ENCODE measurements around the gene SYNPO2L. TPM values are rescaled to one million over a fixed set of nuclear protein-coding genes. Genes with fewer than 3 reads are reported as not detected.
"Not testable (repeated sequence)": the region's sequence is repeated elsewhere in the genome, so short reads cannot be mapped to it uniquely, and the experiment has no call there.

The SYNPO2L gene
- total RNA-seq, 1 donor from 2014 or later = 0.05 TPM

DNA sequence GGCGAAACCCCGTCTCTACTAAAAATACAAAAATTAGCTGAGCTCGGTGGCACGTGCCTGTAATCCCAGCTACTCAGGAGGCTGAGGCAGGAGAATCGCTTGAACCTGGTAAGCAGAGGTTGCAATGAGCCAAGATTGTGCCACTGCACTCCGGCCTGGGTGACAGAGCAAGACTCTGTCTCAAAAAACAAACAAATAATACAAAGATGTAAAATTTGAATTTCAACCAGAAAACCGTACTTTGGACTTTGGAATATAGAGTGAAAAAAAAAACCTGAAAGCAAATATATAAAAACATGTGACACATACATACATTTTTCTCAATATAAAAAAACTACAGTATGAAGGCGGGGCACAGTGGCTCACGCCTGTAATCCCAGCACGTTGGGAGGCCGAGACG, 34.9 kb downstream of the SYNPO2L start:
- H3K9me3 Mint-ChIP-seq; H3K27me3 Mint-ChIP-seq; H3K27ac Mint-ChIP-seq; H3K36me3 Mint-ChIP-seq (ENCODE audit: low read depth); DNase-seq; intact Hi-C loops (cut with micrococcal nuclease); H3K4me1 Mint-ChIP-seq; H3K4me3 Mint-ChIP-seq: not testable (repeated sequence)

DNA sequence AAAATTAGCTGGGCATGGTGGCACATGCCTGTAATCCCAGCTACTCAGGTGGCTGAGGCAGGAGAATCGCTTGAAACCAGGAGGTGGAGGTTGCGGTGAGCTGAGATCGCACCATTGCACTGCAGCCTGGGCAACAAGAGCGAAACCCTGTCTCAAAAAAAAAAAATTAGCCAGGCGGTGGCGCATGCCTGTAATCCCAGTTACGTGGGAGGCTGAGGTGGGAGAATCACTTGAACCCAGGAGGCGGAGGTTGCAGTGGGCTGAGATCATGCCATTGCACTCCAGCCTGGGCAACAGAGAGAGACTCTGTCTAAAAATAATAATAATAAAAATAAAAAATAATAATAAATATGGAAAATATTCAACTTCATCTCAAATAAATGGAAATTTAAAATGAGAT, 38.7 kb downstream of the SYNPO2L start:
- H3K27ac Mint-ChIP-seq; intact Hi-C loops (cut with micrococcal nuclease): not testable (repeated sequence)

GRCh38 chr10:73614720-73615119, 41.1 kb downstream of the SYNPO2L start:
- H3K27ac Mint-ChIP-seq = no peak overlapping the region
- H3K4me3 Mint-ChIP-seq = no peak overlapping the region
- no peaks in the 10 kb centered on the region for H3K9me3 Mint-ChIP-seq
- DNase-seq = no peak
- no peaks in the 10 kb centered on the region for H3K36me3 Mint-ChIP-seq (ENCODE audit: low read depth)
- H3K4me1 Mint-ChIP-seq = no peaks in the 10 kb centered on the region
- H3K27me3 Mint-ChIP-seq = no peaks in the 10 kb centered on the region
- intact Hi-C loops (cut with micrococcal nuclease) = no loop called here

More for the DNA sequence above, 38.7 kb downstream of the SYNPO2L start:
- DNase-seq; H3K9me3 Mint-ChIP-seq; H3K27me3 Mint-ChIP-seq; H3K4me1 Mint-ChIP-seq; H3K4me3 Mint-ChIP-seq; H3K36me3 Mint-ChIP-seq (ENCODE audit: low read depth): not testable (repeated sequence)

- Mint-ChIP-seq H3K27me3 (no peaks in the 10 kb centered on the region), H3K4me1 (no peaks in the 10 kb centered on the region), H3K9me3 (no peaks in the 10 kb centered on the region), H3K4me3 (no peak overlapping the region), H3K36me3 (ENCODE audit: low read depth) (no peaks in the 10 kb centered on the region), H3K27ac (no peak overlapping the region)
- intact Hi-C loops (cut with micrococcal nuclease) = no loop called here
- DNase-seq = no peak
Measured at GRCh38 chr10:73609116-73609515, 46.7 kb downstream of the SYNPO2L start.

DNA sequence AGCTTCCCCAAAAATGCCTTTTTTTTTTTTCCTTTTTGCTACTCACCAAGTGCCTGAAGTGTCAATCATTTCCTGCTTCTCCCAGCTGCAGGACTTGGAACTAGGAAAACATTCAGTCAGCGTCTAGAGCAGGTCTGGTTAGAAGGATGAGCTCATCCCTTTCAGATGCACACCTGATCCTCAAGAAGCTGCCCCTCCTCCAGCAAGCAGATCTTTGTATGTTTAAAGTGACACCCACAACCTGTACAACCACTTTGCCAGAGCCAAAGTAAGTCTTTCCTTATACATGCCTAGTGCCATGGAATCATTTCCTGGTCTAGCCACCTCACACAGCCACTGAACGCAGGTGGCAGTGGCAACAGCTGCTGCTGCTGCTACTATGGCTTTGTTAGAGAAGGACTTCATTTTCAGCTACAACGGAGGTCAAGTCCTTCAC, 54.3 kb downstream of the SYNPO2L start:
- Mint-ChIP-seq H3K36me3 (ENCODE audit: low read depth) (no peaks in the 10 kb centered on the region), H3K9me3 (no peaks in the 10 kb centered on the region), H3K4me1 (no peaks in the 10 kb centered on the region), H3K27ac (no peak overlapping the region), H3K27me3 (no peaks in the 10 kb centered on the region), H3K4me3 (no peak overlapping the region)
- no peak for DNase-seq
- intact Hi-C loops (cut with micrococcal nuclease) = no loop called here

DNA sequence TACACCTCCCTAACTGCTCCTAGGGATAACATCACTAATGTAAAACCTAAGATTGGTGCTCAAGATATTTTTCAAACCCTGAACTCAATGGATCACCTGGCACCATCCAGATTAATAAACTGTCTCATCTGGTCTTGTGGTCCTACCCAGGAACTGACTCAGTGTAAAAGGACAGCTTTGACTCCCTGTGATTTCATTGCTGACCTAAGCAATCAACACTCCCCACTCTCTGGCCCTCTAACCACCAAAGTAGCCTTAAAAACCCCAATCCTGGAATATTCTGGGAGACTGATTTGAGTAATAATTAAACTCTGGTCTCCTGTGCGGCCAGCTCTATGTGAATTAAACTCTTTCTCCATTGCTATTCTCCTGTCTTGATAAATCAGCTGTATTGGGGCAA, 58.5 kb downstream of the SYNPO2L start:
- no peak overlapping the region for H3K4me3 Mint-ChIP-seq
- H3K27ac Mint-ChIP-seq = no peak overlapping the region
- no peaks in the 10 kb centered on the region for H3K9me3 Mint-ChIP-seq
- H3K27me3 Mint-ChIP-seq = no peaks in the 10 kb centered on the region
- intact Hi-C loops (cut with micrococcal nuclease) = no loop called here
- peaks cover 6% of the 10 kb centered on the region for H3K4me1 Mint-ChIP-seq
- H3K36me3 Mint-ChIP-seq (ENCODE audit: low read depth) = no peaks in the 10 kb centered on the region
- DNase-seq = no peak

Other genes with a start within 250 kb of the SYNPO2L start
- 169 and 171 TPM in 2 replicates for gene ANXA7, start 242.0 kb downstream of the SYNPO2L start, total RNA-seq
- gene MSS51, start 222.5 kb downstream of the SYNPO2L start, total RNA-seq = 2.5 and 2.8 TPM in 2 replicates
- 42.5 and 43.6 TPM in 2 replicates for gene PPP3CB, start 160.0 kb downstream of the SYNPO2L start, total RNA-seq
- gene USP54, start 64.7 kb downstream of the SYNPO2L start, total RNA-seq = 7.3 and 7.8 TPM in 2 replicates
- not detected in 2 replicates for gene MYOZ1, start 14.6 kb downstream of the SYNPO2L start, total RNA-seq
- 10.1 and 13.9 TPM in 2 replicates for gene AGAP5, start 42.1 kb upstream of the SYNPO2L start, total RNA-seq
- 106 TPM in 2 replicates for gene SEC24C, start 88.3 kb upstream of the SYNPO2L start, total RNA-seq
- 34.9 and 37.8 TPM in 2 replicates for gene CHCHD1, start 126.0 kb upstream of the SYNPO2L start, total RNA-seq
- gene ZSWIM8, start 129.6 kb upstream of the SYNPO2L start, total RNA-seq = 50.8 and 53.5 TPM in 2 replicates
- gene NDST2, start 155.6 kb upstream of the SYNPO2L start, total RNA-seq = 50.5 and 50.6 TPM in 2 replicates
- gene CAMK2G, start 218.5 kb upstream of the SYNPO2L start, total RNA-seq = 20.2 and 22.1 TPM in 2 replicates